HCEC 1CT (cell line): ENCODE measurements around the gene DCXR.
"Not testable (repeated sequence)": the region's sequence is repeated elsewhere in the genome, so short reads cannot be mapped to it uniquely, and the experiment has no call there.

ENCODE experiments used
- DNase-seq: peaks from one replicate; pipeline ENCODE4 v3.0.0-alpha.2; 2017

The DCXR gene

DNA sequence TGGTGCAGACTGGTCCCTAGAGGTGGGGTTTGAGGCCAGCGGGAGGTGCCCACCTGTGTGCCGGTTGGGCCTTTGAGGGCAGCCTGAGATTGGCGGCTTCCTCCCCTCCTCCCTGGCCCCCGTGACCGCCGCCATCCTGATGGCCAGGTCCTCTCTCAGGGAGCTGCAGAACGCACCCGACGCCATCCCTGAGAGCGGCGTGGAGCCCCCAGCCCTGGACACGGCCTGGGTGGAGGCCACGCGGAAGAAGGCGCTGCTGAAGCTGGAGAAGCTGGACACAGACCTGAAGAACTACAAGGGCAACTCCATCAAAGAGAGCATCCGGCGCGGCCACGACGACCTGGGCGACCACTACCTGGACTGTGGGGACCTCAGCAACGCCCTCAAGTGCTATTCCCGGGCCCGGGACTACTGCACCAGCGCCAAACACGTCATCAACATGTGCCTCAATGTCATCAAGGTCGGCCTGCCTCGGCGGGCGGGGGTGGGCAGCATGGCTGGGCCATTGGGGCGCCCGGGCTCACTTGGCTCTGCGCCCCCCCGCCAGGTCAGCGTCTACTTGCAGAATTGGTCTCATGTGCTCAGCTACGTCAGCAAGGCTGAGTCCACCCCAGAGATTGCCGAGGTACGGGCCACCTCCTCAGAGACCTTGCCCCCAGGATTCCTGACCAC is 17.0 kb upstream of the DCXR start:
- no peak for DNase-seq

GRCh38 chr17:82053556-82054263 is 16.2 kb upstream of the DCXR start:
- no peak for DNase-seq

GRCh38 chr17:82053130-82053529 is 15.6 kb upstream of the DCXR start:
- DNase-seq = no peak

DNA sequence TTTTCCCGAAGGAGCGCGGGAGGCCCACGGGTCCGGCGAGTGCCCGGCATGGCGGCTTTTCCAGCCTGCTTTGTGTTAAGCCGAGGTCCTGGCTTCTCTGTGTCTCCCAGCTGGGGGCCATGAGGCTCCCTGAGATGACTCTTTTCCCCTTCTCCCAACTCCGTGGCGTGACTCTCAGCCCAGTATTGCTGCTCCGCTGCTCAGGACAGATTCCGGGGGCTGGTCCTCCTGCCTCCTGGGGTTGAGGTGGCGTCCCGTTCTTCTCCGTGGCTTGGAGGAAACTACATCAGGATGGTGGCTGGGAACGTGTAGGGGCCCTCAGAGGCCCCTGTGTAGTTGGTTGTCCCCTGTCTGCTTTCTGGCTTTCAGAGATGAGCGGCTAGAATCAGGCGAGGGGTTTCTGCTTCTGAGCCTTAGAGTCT is 15.2 kb upstream of the DCXR start:
- no peak for DNase-seq

DNA sequence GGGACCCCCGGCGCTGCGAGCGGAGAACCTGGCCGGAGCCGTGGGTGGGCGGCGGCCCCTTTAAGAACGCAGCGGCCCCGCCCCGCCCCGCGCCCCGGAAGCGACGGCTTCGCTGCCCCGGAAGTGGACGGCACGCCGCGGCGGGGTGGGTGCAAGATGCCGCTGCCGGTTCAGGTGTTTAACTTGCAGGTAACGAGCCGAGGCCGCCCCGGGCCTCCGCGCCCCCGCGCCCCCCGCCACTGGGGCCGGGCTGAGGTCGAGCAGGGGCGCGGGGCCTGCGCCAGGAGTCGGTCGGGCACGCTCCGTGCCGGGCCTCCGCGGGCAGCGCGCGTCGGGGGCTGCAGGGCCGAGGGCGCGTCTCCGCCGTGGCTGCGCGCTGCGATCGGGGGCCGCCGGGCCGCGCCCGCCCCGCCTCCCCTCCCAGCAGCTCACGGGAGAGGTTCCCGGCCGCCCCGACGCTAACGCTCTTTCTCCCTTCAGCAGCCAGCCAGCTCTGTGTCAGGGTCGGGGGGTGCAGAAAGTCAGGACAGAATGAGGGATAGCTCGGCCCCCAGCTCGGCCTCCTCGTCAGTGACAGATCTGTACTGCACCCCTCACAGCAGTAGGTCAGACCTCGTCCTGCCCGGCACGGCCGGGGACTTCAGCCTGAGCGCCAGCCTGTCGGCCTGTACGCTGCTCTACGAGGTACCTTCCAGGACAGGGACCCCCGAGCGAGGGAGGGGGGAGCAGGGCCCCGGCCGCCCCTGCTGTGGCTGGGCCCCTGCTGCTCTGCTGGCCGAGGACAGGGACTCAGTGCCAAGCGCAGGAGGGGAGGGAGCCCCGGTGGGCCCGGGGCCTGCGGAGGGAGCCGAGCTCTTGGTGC is 14.5 kb upstream of the DCXR start, which contains the start of the genes GPS1 and RFNG:
TSS of gene GPS1 (plus strand) at position 123 of the 862 bp plus-strand sequence. CDS start at position 157, 34 bp downstream.
TSS of gene RFNG (minus strand) at position 36 of the 862 bp plus-strand sequence. CDS start 45 bp downstream, outside the sequence.
- peak; percentile 41 for DNase-seq

DNA sequence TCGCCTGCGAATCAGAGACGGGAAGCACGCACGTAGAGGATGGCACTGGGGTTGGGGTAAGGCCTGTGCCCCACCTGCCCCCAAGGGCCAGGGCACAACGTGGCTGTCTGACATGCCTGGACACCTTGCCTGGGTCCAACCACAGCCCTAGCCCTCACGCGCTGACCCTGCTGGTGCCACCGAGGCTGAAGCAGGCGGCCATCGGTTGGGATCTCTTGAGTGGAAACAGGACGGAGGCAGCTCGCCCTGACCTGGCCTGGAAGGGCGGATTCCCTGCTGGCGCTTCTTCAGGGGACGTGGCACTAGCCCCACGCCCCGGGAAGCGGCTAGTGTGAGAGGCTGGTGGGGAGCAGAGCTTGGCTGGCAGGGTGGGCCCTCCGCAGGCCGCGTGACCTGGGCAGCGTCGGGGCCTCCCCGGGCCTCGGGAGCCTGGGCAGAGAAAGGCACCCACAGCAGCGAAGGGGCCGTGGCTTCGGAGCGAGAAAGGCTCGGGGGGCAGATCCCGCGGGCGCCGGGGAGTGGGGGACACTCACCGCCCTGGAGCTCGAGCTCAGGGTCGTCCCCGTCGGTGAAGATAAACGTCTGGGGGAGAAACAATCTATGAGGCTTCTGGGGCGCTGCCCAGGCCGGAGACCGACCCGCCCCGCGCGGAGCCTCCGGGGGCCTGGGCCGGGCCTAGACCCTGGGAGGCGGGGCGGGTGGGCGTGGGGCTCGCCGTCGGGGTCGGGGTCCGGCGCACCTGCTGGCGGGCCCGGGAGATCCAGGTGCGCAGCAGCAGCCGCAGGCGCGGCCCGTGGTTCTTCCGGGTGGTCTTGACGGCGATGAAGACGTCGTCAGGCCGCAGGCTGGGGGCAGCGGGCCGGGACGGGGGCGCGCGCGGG is 13.5 kb upstream of the DCXR start:
- DNase-seq = no peak

DNA sequence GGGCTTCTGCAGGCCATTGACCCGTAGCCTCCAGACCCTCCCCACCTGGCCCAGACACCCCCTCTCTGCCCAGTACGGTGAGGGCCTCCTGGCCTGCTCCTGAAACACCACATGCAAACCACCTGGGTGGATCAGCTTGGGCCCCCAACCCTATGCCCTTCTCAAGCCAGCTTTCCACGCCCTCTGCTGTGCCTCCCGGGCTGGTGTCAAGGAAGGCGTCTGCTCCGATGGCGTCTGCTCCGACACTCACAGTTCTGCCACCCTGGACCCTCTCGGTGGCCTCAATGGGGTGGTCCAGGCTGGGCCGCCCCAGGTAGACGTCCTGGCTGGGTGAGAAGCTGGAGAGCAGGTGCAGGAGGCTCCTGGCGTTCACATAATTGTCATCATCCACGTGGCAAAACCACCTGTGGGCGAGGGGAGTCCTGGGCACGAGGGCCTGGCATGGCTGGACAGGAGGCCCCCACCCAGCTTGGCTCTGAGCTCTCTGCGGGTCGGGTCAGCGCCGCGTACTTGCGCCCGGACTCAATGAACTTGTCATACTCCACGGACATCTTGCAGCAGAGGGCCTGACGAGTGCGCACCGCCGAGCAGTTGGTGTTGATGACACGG is 12.8 kb upstream of the DCXR start:
- DNase-seq = no peak

- DNase-seq = no peak
These were observed 12.0 kb upstream of the DCXR start for GRCh38 chr17:82049521-82049971.

- DNase-seq = no peak
These were observed 11.6 kb upstream of the DCXR start for GRCh38 chr17:82049106-82049505.

GRCh38 chr17:82048571-82048971 is 11.1 kb upstream of the DCXR start:
- no peak for DNase-seq

DNA sequence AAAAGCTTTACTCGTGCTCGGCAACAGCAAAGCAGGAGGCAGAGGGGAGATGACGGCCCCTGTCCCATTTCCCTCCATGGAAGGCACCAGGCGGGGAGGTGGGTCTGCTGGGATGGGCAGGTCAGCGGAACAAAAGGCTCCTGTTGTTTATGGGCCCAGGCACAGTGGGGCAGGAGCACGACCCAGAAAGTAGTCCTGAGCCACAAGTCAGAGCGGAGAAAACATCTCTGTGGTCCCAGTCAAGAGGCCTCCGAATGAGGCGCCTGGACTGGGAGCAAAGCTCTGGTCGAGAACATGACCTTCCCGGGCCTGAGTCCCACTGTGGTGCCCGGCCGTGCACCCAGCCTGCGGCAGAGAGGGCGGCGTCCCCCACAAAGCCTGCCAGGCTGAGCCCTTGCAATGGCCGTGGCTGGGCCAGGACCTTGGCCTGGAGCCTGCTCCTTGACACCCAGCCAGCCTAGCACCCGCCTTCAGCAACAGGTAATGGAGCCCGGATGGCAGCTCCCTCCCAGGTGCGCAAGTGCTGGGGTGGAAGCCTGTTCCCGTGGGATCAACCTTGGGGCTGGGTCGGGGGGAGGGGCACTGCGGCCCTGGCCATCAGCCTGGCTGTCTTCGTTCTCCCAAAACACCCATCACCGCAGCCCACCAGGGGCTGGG is 10.5 kb upstream of the DCXR start:
- DNase-seq = no peak

DNA sequence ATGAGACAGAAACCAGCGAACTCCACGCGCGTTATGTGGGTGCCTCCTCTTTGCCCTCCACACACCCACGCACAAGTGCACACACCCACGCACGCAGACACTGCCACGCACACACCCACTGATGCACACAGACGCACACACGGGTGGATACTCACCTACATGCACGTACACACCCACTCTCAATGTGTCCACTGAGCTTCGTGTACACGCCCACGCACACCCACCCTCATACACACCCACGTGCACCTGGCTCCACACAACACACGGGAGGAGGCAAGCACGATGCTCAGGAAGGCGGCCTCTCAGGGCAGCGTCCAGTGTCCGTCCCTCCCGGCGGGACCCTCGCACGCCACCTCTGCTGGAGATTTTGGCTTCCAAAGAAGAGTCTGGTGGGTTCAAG is 9.9 kb upstream of the DCXR start:
- DNase-seq = no peak

GRCh38 chr17:82046903-82047302 is 9.4 kb upstream of the DCXR start:
- DNase-seq = no peak

GRCh38 chr17:82045936-82046484 is 8.5 kb upstream of the DCXR start:
- DNase-seq = no peak

DNA sequence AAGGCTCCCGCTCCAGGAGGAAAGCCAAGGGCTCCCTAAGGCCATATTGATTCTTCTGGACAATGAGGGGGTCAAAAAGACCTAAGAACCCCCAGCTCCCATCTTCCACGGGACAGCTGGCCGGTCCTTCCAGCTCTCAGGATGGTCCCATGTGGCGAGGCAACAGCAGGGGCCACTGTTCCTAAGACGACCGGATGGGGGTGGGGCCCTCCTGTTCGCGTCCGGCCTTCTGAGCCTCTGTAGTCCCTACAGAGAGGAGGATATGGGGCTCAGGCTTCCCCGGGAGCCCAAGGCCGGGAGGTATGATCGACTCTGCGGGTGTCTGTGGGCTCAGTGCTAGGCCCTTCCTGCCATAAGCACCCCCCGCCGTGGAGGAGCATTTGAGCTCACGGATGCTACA is 6.0 kb upstream of the DCXR start:
- DNase-seq = no peak

DNA sequence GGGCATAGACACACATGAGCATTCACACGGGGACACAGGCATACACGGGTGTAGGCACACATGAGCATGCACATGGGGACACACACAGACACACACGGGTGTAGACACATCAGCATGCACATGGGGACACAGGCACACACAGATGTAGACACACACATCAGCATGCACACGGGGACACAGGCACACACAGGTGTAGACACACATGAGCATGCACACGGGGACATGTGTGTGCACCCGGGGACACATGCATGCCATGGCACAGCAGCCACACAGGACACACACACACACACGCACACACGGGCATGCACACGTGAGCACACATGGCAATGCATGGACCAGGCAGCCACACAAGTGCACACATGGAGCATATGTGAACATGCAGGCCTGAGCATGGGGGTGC is 5.2 kb upstream of the DCXR start:
- DNase-seq = no peak

DNA sequence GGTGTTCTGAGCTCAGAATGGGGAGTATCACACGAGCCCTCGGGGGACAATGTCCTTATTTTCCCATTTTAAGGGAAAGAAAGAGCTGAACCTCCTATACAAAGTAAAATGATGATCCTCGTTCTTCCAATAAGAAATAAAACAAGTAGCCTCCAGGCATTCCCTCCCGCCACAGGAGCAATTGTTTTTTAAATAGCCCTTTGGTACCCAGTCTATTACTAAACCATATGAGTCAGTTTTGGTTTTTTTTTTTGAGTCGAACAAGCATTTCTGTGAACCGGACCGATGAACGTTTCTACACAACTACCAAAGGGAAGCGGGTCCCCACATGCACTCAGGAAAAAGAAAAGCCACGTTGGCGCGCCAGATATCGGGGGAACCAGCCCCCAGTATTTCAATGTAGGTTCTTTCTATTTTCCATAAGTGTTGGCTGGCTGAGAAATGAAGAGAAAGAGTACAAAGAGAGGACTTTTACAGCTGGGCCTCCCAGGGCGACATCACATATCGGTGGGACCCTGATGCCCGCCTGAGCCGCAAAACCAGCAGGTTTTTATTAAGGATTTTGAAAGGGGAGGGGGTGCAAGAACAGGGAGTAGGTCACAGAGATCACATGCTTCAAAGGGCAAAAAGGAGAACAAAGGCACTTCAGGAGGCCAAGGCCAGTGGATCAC is 3.8 kb upstream of the DCXR start:
- DNase-seq = no peak

DNA sequence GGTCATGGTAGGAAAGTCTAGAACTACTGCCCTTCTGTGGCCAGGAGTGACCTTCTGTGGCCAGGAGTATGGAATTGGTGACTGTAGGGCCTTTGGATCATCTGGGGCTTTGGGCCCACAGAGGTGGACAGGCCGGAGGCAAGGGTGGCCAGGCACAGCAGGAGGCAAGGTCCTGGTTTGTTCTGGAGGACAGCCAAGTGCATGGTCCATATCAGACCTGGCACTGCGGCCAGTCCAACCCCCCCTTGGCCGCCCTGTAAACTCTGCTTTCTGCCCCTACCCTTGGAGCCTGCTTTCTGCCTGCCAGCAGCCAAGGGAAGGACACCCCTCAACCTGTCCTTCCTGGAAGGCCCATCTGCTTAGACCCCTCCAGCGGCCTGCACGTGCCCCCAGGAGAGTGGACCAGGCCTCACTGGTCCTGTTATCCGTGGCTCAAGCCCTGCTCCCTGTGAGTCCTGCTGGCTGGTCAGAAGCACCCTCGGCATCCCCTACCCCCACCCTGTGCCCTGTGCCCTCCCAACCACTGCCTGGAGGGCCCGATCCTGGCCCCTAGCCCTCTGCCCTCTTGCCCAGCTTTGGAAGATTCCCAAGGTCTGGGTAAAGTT is 2.3 kb upstream of the DCXR start:
- DNase-seq = no peak

DNA sequence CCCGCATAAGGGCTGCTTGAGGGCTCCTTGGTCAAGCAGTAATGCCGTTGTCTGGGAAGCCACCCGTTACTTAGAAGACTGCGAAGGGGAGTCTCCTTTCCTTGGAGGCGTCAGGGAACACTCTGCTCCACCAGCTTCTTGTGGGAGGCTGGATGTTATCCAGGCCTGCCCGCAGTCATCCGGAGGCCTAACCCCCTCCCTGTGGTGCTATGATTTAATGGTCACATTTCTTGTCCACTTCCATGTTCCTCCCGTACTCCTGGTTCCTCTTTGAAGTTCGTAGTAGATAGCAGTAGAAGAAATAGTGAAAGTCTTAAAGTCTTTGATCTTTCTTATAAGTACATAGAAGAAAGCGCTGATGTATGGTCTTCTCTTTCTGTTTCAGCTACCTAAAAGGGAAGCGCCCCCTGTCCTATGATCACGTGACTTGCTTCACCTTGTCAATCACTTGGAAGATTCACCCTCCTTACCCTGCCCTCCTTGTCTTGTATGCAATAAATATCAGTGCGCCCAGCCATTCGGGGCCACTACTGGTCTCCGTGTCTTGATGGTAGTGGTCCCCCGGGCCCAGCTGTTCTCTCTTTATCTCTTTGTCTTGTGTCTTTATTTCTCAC is 1.4 kb upstream of the DCXR start:
- not testable (repeated sequence) for DNase-seq

DNA sequence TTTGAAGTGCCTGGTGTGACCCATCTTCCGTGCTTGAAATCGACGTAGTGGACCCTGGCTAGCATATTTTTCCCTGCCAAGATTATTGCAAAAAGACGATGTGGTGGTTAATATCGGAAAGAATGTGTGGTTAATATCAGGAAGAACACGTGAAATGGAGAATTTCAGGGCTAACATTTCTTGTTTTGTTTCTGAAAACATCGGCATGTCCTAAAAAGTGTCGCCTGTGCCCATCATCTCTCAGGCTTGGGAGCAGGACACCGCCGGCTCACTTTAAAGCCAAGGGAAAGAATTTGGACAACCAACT is 345 bp upstream of the DCXR start:
- DNase-seq = no peak
